RPMI7951 (cell line): ENCODE results near the gene TAF15. TPM values are rescaled to one million over a fixed set of nuclear protein-coding genes. Genes with fewer than 3 reads are reported as not detected.

ENCODE experiments used
- DNase-seq: peaks from one replicate; pipeline ENCODE4 v3.0.0-alpha.2; 2012; ENCODE audit warnings: low read depth
- total RNA-seq: library from RNA; depleted of rRNA; stranded (reverse); fragments of >200 nt; shearing (Covaris generic); gene quantifications from 2 replicates; pipeline ENCODE4 v1.2.3, GENCODE V29; 2014

Gene TAF15
- total RNA-seq, 1 experiment from 2014 or later = 15.3 TPM

GRCh38 chr17:35821308-35821707 lies 12.0 kb downstream of the TAF15 start:
- DNase-seq = no peak

GRCh38 chr17:35825206-35825605 lies 15.9 kb downstream of the TAF15 start:
- no peak for DNase-seq

GRCh38 chr17:35841101-35841500 lies 31.8 kb downstream of the TAF15 start:
- no peak for DNase-seq

GRCh38 chr17:35841505-35841904 lies 32.2 kb downstream of the TAF15 start:
- peak; percentile 27 for DNase-seq

- no peak for DNase-seq
These were observed 33.0 kb downstream of the TAF15 start for GRCh38 chr17:35842239-35842638.

GRCh38 chr17:35843698-35844097 lies 34.4 kb downstream of the TAF15 start:
- no peak for DNase-seq

- DNase-seq = no peak
These were observed 35.3 kb downstream of the TAF15 start for GRCh38 chr17:35844547-35844946.

- DNase-seq = no peak
These were observed 36.9 kb downstream of the TAF15 start for GRCh38 chr17:35846055-35846809.

- no peak for DNase-seq
These were observed 37.7 kb downstream of the TAF15 start for GRCh38 chr17:35847006-35847405.

- no peak for DNase-seq
These were observed 38.5 kb downstream of the TAF15 start for GRCh38 chr17:35847633-35848373.

GRCh38 chr17:35849469-35850348 lies 40.4 kb downstream of the TAF15 start:
- peak; percentile 63 for DNase-seq

GRCh38 chr17:35855965-35856364 lies 46.7 kb downstream of the TAF15 start:
- no peak for DNase-seq

GRCh38 chr17:35856603-35857002 lies 47.3 kb downstream of the TAF15 start:
- DNase-seq = no peak

- no peak for DNase-seq
These were observed 55.6 kb downstream of the TAF15 start for GRCh38 chr17:35864853-35865252.

- peak; percentile 59 for DNase-seq
These were observed 56.4 kb downstream of the TAF15 start for GRCh38 chr17:35865412-35866340.

GRCh38 chr17:35866341-35866950 lies 57.2 kb downstream of the TAF15 start:
- DNase-seq = peak; percentile 47

GRCh38 chr17:35867574-35867973 lies 58.3 kb downstream of the TAF15 start:
- DNase-seq = no peak

GRCh38 chr17:35868737-35869136 lies 59.5 kb downstream of the TAF15 start, which contains the start of gene HEATR9:
Gene HEATR9 (minus strand): TSS chr17:35868891. CDS start chr17:35868742, 149 bp downstream.
- DNase-seq = no peak

- no peak for DNase-seq
These were observed 61.9 kb downstream of the TAF15 start for GRCh38 chr17:35870906-35871819.
